ENCODE measurements around the gene DDR2.

DDR2 gene

GRCh38 chr1:162674034-162674608 lies 41.9 kb downstream of the DDR2 start:
- no peak for DNase-seq
- Histone ChIP-seq H3K79me2 (ENCODE audit: low read length) (no peaks in the 10 kb centered on the region), H2AFZ (ENCODE audit: low read length) (no peak overlapping the region), H3K4me3 (ENCODE audit: low read length) (no peak overlapping the region), H3K9me2 (replicated peaks; ENCODE audit: insufficient read depth, low read length) (no peaks in the 10 kb centered on the region), H3K4me1 (ENCODE audit: low read length) (peaks cover 12% of the 10 kb centered on the region; the same call in 1 of the 2 replicates), H3K9ac (ENCODE audit: low read length) (no peak overlapping the region), H3K27me3 (replicated peaks; ENCODE audit: insufficient read depth, low read length) (no peaks in the 10 kb centered on the region), H3K9me3 (replicated peaks; ENCODE audit: insufficient read depth, low read length) (no peaks in the 10 kb centered on the region), H4K20me1 (ENCODE audit: insufficient read depth, low read length) (no peaks in the 10 kb centered on the region), H3K4me2 (ENCODE audit: low read depth, low read length) (no peak overlapping the region), H3K36me3 (replicated peaks; ENCODE audit: insufficient read depth, low read length) (no peaks in the 10 kb centered on the region), H3F3A (ENCODE audit: insufficient read depth, low read length) (no peaks in the 10 kb centered on the region), H3K27ac (ENCODE audit: low read length) (no peak overlapping the region)
- TF ChIP-seq EZH2 (optimal IDR thresholded peaks at IDR 0.05; ENCODE audit: low read depth, low read length) = no peak
- no peak for TF ChIP-seq EZH2phosphoT487 (IDR thresholded peaks at IDR 0.05; ENCODE audit: low read length)
- no peak for TF ChIP-seq CTCF (IDR thresholded peaks at IDR 0.05; ENCODE audit: low read length)

- Histone ChIP-seq H3K9ac (ENCODE audit: low read length) (no peak overlapping the region), H3K36me3 (replicated peaks; ENCODE audit: insufficient read depth, low read length) (no peaks in the 10 kb centered on the region), H3K79me2 (ENCODE audit: low read length) (no peaks in the 10 kb centered on the region), H3K27ac (ENCODE audit: low read length) (no peak overlapping the region), H3K4me1 (ENCODE audit: low read length) (peaks cover 12% of the 10 kb centered on the region; the same call in 1 of the 2 replicates), H4K20me1 (ENCODE audit: insufficient read depth, low read length) (no peaks in the 10 kb centered on the region), H3K27me3 (replicated peaks; ENCODE audit: insufficient read depth, low read length) (no peaks in the 10 kb centered on the region), H3F3A (ENCODE audit: insufficient read depth, low read length) (no peaks in the 10 kb centered on the region), H3K9me2 (replicated peaks; ENCODE audit: insufficient read depth, low read length) (no peaks in the 10 kb centered on the region), H3K4me2 (ENCODE audit: low read depth, low read length) (no peak overlapping the region), H2AFZ (ENCODE audit: low read length) (no peak overlapping the region), H3K9me3 (replicated peaks; ENCODE audit: insufficient read depth, low read length) (no peaks in the 10 kb centered on the region), H3K4me3 (ENCODE audit: low read length) (no peak overlapping the region)
- TF ChIP-seq EZH2 (optimal IDR thresholded peaks at IDR 0.05; ENCODE audit: low read depth, low read length) = no peak
- TF ChIP-seq CTCF (IDR thresholded peaks at IDR 0.05; ENCODE audit: low read length) = no peak
- TF ChIP-seq EZH2phosphoT487 (IDR thresholded peaks at IDR 0.05; ENCODE audit: low read length) = no peak
- DNase-seq = no peak
These were observed 43.8 kb downstream of the DDR2 start for GRCh38 chr1:162676087-162676486.

GRCh38 chr1:162676750-162677149 lies 44.5 kb downstream of the DDR2 start:
- DNase-seq = no peak
- no peaks in the 10 kb centered on the region for H3K9me2 ChIP-seq (replicated peaks; ENCODE audit: insufficient read depth, low read length)

More at GRCh38 chr1:162676750-162677149, 44.5 kb downstream of the DDR2 start:
- Histone ChIP-seq H3K4me1 (ENCODE audit: low read length) (peaks cover 12% of the 10 kb centered on the region; the same call in 1 of the 2 replicates), H3K27me3 (replicated peaks; ENCODE audit: insufficient read depth, low read length) (no peaks in the 10 kb centered on the region), H3K9ac (ENCODE audit: low read length) (no peak overlapping the region), H4K20me1 (ENCODE audit: insufficient read depth, low read length) (no peaks in the 10 kb centered on the region), H3K9me3 (replicated peaks; ENCODE audit: insufficient read depth, low read length) (no peaks in the 10 kb centered on the region), H3F3A (ENCODE audit: insufficient read depth, low read length) (no peaks in the 10 kb centered on the region), H3K36me3 (replicated peaks; ENCODE audit: insufficient read depth, low read length) (no peaks in the 10 kb centered on the region), H3K4me3 (ENCODE audit: low read length) (no peak overlapping the region), H3K4me2 (ENCODE audit: low read depth, low read length) (no peak overlapping the region), H2AFZ (ENCODE audit: low read length) (no peak overlapping the region), H3K27ac (ENCODE audit: low read length) (no peak overlapping the region), H3K79me2 (ENCODE audit: low read length) (no peaks in the 10 kb centered on the region)
- no peak for TF ChIP-seq EZH2 (optimal IDR thresholded peaks at IDR 0.05; ENCODE audit: low read depth, low read length)
- no peak for TF ChIP-seq EZH2phosphoT487 (IDR thresholded peaks at IDR 0.05; ENCODE audit: low read length)
- TF ChIP-seq CTCF (IDR thresholded peaks at IDR 0.05; ENCODE audit: low read length) = no peak
